SIG-M5 treated with dmso at 0.1 percent for 504 hours (cell line): ENCODE measurements around the gene ATP5F1E.
"Not testable (repeated sequence)": the region's sequence is repeated elsewhere in the genome, so short reads cannot be mapped to it uniquely, and the experiment has no call there.

Source experiments
- DNase-seq: peaks from one replicate; lab custom pipeline; 2025; ENCODE audit not compliant: unreplicated experiment; lab: John Stamatoyannopoulos, UW

ATP5F1E gene

DNA sequence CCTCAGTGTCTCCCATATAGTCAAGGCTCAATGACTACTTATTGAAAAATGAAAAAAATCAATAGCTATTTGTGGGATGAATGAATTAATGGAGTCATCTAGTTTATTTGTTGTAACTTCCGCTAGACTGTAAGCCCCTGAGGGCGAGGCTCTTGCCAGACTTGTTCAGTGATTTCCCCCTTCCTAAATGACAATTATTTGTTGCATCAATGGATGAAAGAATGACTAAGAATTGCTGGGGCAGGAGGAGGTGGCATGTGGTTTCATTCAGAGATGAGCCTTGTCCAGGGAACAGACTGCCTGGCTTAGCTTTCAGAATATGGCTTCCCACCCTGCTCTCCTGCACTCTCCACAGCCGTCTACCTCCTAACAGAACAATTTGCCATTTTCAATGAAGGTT lies 11.6 kb upstream of the ATP5F1E start:
- no peak for DNase-seq

DNA sequence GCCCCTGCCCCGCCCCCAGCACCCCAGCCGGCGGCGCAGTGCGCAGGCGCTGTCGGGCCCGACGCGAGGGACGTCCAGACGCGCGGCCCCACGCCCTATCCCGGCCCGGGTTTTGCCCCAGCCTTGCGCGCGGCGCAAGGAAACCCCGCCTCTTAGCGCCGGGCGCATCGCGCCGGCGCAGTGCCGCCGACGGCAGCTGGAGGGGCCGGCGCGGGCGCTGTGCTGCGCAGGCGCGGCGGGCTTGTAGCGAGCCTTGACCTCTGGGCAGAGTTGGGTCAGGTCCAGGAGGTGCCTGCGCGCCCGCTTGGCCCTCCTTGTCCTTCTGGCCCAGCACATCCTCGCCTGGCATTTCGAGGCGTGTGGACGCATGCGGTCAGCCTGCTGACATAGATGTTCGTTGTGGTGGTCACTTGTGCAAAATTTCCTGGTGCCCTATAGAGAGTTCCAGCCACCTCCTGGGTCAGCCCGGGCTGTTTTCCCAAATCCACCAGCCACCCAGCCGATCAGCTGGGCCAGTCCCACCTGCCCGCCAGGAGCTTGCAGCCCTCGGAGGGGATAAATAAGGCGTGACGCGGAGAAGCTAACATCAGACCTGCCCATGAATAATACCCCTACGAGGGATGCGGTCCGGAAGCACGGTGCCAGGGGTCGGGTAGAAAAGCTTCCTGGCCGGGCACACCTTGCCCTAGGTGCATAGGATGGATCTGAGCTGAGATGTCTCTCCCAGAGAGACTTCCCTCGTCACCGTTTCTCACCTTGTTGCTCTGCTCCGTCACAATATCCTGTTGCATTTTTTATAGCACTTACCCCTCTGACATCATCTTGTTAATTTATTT lies 10.9 kb upstream of the ATP5F1E start:
- peak; percentile 92 for DNase-seq

DNA sequence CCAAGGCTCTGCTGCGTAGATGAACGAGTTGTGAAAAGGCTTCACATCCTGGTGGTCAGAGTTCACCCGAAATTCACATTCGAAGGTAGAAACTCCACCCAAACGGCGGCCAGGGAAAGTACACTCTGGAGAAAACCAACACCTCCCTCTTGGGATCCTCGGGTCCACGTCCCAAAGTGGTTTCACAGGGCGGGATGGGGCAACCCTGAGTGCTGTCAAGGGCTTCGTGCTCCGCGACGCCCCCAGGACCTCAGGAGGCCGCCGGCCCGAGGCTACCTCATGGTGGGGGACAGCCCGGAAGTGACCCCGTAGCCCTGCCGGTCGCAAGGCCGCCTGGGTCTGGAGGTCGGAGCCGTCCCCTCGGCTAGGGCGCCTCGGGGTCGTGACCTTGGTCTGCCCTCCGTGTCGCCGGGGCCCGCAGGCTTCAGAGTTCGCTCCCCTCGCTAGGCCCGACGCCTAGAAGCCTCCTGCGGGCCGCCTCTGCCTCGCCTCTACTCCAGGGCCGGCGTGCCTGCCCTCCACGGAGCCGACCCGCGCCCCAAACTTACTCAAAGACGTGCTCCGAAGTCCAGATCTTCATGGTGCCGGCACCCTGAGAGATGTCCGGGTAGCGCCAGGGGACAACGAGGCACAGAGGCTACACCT lies 10.1 kb upstream of the ATP5F1E start, which contains the start of gene PRELID3B:
Gene PRELID3B (minus strand): TSS at position 636 of the 645 bp plus-strand sequence. CDS start 56 bp downstream, at position 580.
- DNase-seq = peak; percentile 45

DNA sequence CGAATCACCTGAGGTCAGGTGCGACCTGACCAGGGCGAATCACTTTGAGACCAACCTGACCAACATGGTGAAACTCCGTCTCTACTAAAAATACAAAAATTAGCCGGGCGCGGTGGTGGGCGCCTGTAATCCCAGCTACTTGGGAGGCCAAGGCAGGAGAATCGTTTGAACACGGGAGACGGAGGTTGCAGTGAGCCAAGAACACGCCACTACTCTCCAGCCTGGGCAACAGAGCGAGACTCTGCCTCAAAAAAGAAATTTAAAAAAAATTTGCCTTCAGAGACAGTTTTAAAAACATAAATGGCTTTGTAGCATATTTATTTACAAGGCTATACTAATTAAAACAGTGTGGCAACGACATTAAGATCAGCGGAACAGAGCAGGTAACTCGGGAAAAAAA lies 9.4 kb upstream of the ATP5F1E start:
- DNase-seq = not testable (repeated sequence)

DNA sequence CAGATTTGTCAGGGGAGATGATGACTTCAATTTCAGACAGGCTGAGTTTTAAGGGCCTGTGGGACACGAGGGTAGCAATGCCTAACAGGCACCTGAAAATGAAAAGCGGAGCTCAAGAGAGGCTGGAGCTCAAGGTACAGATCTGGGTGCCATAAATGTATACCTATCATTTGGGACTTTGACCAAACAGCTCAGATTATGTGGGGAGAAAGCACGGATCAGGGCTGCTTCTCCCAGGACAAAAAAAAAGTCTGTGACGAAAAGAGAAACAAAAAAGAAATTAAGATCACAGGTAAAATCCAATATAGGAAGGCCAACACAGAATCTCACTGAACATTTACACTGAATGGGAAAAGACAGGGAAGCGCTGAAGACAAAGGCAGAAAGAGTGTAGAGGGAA lies 8.5 kb upstream of the ATP5F1E start:
- DNase-seq = no peak

DNA sequence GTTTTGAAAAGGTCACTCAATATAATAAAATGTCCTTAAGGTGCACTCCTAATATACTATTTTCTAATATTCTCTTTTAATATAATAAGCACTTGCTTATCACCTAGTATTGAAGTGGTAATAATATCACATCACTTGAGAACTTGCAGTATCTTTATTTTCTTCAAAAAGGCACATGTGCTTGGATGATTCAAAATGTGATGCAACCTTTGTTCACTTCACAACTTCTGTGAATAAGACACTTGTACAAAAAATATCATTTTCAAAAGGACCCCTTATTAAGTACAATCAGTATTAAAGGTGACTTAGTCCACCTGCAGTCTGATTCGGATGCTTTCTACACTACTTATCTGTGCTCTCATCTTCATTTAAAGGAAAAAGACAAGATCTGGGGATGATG lies 7.1 kb upstream of the ATP5F1E start:
- peak; percentile 13 for DNase-seq

DNA sequence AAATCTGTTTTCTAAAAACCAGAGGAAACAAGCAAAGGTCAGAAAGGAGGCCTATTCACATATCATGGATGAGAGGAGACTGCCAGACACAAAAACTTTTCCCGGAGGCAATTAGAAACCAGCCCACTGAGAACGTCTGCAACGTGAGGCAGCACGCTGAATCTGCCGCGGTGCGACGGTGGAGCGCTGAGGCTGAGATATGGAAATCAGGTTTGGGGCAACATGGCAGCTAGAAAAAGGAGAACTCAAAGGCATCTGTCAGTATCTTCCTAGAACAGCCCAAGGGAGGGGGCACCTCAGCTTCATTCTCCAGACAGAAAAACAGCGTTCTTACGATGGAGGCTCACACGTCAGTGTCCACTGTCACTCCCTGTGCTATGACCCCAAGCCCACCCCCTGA lies 5.3 kb upstream of the ATP5F1E start:
- DNase-seq = no peak

DNA sequence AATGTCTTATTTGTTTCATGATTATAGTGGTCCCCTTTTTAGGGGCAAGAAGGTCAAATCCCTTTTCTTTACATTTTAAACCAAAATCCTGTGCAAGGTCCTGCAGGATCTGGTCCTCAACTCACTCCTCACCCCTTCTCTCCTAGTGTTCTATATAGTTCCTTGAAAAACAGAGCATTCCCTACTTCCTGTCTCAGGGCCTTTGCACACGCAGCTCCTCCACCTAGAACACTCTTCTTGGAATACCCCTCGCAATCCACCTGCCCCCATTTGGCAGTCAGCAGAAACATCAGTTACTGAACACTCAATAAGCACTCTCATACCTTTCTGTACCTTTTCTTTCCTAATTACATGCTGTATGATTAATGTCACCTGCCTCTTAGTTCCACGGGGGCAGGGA lies 3.2 kb upstream of the ATP5F1E start:
- DNase-seq = no peak

DNA sequence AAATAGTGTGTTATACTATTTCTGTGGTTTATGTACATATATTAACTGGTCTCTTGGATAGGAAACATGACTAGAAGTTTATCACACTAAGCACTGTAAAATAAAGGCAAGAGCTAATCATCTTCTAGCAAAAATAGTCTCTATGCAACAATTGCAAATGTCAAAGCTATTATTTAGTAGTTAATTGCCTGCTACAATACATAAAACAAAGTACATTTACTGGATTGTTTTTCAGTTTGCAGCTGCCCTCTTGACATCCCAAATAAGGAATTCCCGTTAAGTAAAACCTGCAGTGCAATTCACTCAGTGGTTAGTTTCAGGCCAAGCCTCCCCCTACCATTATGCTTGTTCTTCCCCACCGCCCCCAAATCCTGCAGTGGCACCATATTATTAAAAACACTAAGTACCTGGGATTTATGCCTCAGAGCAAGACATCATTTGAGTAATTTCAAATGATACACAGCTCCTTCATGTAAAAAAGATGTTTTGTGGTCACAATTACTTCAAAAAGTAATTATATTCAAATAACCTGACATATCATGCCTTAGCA lies 1.6 kb upstream of the ATP5F1E start:
- no peak for DNase-seq

DNA sequence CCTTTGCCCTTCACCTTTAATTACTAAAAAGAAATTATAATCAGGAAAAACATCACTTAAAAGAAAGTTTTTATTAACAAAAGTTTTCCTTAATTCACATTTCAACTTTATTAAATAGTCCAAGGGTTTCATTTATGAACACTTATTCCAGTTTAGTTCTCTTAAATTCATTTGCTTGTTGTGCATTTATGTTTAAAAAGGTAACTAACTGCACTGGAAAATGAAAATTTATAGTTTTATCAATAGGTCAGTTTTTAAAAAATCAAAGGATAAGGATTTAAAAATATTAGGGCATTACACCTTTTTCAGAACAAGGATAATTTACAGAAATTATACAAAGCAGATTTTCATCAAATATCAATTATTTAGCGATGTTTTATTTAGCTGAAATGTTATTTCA lies 958 bp upstream of the ATP5F1E start:
- DNase-seq = no peak

DNA sequence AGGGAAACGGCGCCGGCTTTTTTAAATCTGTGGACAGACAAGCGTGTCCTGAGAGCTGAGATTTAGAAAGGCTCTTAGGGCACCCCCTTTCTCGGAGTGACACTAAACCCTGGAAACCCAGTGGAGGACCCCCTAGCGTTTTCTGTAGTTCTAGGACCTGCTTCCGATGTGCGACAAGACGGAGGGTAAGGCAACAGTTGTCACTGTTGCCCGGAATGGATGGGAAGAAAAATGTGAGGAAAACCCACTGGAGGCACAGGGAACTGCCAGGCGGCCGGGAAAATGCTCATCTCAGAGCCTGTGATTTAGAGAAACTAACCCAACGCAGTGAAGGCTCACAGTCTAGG lies 551 bp upstream of the ATP5F1E start:
- no peak for DNase-seq

DNA sequence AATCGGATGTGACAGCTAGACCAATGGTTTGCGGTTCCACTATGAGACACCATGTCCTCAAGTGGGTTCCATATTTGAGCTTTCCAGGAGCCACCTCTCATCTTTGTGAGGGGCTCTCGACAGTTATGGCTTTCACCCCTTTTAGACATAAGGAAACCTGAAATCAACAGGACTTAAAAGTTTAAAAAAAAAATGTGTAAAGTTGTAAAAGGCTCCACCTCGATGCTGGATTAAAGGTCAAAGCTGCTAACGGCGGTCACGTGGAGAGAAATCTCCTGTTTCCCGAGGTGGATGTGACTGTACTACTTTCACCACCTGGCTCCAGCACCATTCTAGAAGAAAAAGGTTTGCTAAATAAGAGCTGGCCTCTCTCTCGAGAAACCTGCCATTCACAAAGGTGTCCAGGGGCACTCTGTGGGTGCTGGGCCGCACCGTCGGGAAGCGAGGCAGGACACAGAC lies 542 bp downstream of the ATP5F1E start:
- DNase-seq = no peak

DNA sequence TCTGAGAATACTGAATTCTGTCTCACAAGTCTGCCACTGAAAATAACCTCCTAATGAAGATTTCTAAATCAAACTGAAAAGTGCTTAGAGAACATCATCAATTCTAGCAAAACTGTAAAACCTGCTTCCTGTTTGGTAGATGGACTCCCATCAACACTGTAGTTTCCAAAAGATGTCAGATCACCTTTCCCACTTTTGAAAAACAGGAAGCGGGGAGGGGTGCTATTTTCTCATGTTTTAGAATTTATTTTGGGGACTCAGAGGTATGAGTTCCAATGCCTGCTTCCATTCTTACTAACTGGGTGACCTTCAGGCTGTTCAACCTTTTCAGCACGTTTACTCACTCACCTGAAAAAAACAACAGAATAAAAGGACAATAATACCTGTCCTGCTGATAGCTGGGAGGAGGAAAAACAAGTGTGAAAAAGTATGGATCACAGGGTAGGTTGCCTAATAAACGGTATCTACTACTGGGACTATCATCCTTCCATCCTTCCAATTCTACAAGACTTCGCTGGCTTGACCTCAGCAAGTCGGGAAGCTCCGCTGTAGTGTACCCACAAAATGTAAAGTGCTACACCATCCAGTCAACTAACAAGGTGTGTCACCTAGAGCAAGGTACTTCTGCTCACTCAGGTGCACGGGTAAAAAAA lies 1.1 kb downstream of the ATP5F1E start:
- DNase-seq = peak; percentile 16

DNA sequence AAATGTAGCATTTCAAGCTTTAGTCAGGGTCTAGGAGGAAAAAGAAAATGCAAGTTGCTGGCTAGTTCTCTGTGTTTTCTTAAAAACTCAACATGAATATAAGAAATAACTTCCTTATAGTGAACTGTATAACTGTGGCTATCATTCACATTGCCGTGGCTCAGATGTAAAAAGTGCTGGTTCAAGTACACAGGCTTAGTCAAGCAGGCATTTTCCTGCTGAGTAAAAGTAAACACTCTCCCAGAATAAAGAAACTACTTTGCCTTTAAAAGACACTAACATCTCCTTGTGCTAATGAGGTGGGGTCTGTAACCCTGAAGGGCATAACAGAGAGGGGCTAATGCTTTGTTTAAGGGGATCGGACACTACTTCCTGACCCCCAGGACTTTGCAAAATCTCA lies 3.3 kb downstream of the ATP5F1E start:
- DNase-seq = no peak

DNA sequence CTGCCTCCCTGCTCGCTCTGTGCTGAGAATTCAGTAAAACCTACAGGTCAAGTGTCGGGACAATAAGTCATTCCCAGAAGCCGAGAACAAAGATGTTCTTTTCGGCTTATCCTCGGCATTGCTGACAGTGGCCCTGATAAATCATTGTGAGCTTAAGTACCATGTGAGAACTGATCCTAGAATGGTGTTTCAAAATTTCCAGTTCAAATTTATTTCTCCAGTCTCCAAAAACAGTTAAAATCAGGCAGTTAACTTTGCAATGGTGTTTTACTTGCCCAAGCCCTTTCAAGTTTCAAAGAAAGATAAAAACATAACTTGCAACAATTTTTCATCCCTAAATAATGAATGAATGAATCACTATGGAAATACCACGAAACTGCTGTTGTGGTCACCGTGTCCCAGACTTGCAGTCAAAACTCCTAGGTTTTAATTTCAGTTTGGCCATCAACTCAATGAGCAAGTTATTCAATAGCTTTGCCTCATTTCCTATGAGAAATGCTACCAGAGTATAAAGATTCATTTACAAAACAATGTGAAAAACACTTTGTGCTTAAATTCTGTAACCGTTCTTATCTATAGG lies 4.3 kb downstream of the ATP5F1E start:
- DNase-seq = no peak

DNA sequence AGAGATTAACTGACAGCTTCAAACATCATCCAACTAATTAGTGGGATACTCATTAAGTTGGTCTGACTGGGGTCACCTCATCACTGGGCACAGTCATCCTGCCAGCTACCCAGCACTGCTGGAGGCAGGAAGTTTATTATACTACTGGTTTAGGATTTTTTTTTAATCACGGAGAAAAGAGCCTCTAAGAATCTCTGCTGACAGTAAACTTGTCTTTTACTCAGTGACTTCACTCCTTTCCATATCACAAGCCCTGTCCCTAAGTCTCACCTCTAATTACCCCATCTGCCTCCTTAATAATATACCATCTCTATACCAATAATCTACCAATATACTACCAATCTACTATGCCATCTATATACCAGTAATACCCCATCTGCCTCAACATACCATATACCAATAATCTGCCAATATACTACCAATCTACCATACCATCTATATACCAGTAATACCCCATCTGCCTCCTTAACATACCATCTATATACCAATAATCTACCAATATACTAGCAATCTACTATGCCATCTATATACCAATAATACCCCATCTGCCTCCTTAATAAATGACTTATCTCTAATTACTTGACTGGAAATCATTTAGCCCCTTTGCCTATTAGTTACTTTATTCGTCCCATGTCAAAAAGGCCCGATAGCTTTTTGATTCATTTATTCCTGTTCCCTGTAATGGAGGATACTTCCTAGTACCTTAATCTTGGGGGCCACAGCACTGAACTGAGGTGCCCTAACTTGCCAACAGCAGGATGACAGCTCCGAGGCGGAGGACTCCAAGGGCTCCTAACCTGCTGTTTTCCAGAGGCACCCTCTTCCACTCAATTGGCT lies 5.0 kb downstream of the ATP5F1E start:
- DNase-seq = no peak

DNA sequence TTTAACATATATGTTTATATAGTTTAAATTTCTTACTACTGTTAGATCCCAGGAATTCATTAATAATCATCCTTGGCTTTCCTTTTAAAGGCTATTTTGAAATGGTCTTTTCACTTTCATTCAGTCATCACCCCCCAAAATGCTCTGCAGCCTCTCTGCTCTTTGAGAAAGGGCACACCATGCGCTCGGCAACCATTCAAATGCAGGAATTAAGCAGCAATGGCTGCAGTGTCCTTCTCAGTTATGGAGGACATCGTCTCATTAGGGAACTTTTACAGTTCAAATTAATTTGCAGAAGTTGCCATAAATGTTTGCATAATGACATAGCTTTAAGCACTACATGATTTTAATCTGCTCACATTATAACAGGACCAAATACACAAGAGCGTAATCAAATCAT lies 6.6 kb downstream of the ATP5F1E start:
- no peak for DNase-seq

DNA sequence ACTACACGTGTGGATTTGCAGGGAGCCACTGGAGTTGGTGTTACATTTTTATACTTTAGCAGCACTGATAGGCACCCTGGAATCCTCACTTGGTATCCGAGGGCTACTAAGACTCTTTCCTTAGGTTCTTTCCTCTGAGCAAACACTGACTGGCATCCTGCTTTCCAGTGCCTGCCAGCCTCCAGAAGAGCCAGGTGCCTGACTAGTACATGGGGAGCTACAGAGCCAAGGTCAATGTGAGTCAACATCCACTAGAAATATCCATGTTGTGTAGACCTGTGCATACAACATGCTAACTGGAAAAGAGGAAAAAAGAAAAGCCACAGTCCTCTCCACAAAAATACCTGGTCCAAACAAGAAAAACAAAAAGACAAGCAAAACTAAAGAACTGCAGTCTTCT lies 7.0 kb downstream of the ATP5F1E start:
- no peak for DNase-seq

DNA sequence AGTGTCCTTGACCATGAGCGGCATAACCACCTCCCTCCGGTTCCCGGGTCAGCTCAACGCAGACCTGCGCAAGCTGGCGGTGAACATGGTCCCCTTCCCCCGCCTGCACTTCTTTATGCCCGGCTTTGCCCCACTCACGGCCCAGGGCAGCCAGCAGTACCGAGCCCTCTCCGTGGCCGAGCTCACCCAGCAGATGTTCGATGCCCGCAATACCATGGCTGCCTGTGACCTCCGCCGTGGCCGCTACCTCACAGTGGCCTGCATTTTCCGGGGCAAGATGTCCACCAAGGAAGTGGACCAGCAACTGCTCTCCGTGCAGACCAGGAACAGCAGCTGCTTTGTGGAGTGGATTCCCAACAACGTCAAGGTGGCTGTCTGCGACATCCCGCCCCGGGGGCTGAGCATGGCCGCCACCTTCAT lies 8.0 kb downstream of the ATP5F1E start:
- DNase-seq = no peak

DNA sequence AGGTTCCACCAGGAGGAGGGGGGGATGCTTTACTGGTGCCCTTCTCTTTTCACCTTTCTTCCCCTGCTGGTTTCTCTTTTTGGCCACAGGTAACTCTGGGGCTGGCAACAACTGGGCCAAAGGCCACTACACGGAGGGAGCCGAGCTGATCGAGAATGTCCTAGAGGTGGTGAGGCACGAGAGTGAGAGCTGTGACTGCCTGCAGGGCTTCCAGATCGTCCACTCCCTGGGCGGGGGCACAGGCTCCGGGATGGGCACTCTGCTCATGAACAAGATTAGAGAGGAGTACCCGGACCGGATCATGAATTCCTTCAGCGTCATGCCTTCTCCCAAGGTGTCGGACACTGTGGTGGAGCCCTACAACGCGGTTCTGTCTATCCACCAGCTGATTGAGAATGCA lies 8.5 kb downstream of the ATP5F1E start:
- DNase-seq = no peak
